Measurements from ENCODE around the gene DIRAS2.

- TF ChIP-seq, protein P1, sequence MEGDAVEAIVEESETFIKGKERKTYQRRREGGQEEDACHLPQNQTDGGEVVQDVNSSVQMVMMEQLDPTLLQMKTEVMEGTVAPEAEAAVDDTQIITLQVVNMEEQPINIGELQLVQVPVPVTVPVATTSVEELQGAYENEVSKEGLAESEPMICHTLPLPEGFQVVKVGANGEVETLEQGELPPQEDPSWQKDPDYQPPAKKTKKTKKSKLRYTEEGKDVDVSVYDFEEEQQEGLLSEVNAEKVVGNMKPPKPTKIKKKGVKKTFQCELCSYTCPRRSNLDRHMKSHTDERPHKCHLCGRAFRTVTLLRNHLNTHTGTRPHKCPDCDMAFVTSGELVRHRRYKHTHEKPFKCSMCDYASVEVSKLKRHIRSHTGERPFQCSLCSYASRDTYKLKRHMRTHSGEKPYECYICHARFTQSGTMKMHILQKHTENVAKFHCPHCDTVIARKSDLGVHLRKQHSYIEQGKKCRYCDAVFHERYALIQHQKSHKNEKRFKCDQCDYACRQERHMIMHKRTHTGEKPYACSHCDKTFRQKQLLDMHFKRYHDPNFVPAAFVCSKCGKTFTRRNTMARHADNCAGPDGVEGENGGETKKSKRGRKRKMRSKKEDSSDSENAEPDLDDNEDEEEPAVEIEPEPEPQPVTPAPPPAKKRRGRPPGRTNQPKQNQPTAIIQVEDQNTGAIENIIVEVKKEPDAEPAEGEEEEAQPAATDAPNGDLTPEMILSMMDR (IDR thresholded peaks at IDR 0.05): no peak
- TF ChIP-seq SIN3A (IDR thresholded peaks at IDR 0.05; ENCODE audit: borderline replicate concordance, insufficient read depth, low read depth, low read length): no peak
These were observed 2.3 kb downstream of the DIRAS2 start for GRCh38 chr9:90640361-90640760.

All from Panc1 (cell line).